A673 (cell line): ENCODE data around the gene ENPP1.

ENCODE experiments used
- CTCF ChIP-seq: fragments of 300-800, 200-600 bp; sonication (generic); conservative IDR thresholded peaks from 2 replicates; pipeline ENCODE4 v1.5.1; 2017; ENCODE audit warnings: low read depth, mild to moderate bottlenecking, antibody characterized with exemption, low read length, moderate library complexity, mixed read lengths
- EZH2 ChIP-seq: fragments of 200-600 bp; sonication (generic); IDR thresholded peaks from 2 replicates; pipeline ENCODE4 v1.6.1; 2017; ENCODE audit warnings: borderline replicate concordance, low read depth, mild to moderate bottlenecking, mixed read lengths, antibody characterized with exemption, low read length; ENCODE audit not compliant: poor library complexity, severe bottlenecking

GRCh38 chr6:131761762-131762067, 46.1 kb upstream of the ENPP1 start:
- TF ChIP-seq CTCF (no peak), EZH2 (no peak)
